ENCODE data around the gene LRRC8D. TPM values are rescaled to one million over a fixed set of nuclear protein-coding genes. Genes with fewer than 3 reads are reported as not detected.

The LRRC8D gene
- total and polyA plus RNA-seq, 2 experiments from 2014 or later = 10.1 to 13.8 TPM

DNA sequence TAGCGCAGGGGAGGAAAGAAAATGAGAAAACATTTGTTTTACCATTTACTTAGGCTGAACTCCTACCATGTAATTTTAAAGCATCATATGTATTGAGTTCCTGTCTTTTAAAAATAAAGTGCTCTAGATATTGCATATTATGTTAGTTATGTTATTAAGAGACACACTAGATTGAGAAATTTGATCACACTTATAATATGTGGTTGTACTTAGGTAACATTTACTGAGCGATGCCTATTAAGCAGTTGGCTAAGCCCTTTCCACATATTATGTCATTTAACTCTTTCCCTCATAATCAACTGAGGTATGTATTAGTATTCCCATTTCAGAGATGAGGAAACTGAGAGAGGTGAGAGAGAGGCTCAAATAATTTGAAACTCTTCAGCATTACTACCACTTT is 4.5 kb upstream of the LRRC8D start:
- Histone ChIP-seq H3K9me3 (ENCODE audit: low read depth) (no peaks in the 10 kb centered on the region), H3K27ac (no peak overlapping the region), H3K36me3 (no peaks in the 10 kb centered on the region), H3K4me3 (no peak overlapping the region), H3K4me1 (ENCODE audit: low read depth) (no peaks in the 10 kb centered on the region), H3K27me3 (no peaks in the 10 kb centered on the region)
- no peak for DNase-seq (ENCODE audit: low read depth in 1 of 2, low spot score in 1 of 2)
- TF ChIP-seq, protein P1, sequence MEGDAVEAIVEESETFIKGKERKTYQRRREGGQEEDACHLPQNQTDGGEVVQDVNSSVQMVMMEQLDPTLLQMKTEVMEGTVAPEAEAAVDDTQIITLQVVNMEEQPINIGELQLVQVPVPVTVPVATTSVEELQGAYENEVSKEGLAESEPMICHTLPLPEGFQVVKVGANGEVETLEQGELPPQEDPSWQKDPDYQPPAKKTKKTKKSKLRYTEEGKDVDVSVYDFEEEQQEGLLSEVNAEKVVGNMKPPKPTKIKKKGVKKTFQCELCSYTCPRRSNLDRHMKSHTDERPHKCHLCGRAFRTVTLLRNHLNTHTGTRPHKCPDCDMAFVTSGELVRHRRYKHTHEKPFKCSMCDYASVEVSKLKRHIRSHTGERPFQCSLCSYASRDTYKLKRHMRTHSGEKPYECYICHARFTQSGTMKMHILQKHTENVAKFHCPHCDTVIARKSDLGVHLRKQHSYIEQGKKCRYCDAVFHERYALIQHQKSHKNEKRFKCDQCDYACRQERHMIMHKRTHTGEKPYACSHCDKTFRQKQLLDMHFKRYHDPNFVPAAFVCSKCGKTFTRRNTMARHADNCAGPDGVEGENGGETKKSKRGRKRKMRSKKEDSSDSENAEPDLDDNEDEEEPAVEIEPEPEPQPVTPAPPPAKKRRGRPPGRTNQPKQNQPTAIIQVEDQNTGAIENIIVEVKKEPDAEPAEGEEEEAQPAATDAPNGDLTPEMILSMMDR (IDR thresholded peaks at IDR 0.05; ENCODE audit: low read depth, low read length) = no peak

DNA sequence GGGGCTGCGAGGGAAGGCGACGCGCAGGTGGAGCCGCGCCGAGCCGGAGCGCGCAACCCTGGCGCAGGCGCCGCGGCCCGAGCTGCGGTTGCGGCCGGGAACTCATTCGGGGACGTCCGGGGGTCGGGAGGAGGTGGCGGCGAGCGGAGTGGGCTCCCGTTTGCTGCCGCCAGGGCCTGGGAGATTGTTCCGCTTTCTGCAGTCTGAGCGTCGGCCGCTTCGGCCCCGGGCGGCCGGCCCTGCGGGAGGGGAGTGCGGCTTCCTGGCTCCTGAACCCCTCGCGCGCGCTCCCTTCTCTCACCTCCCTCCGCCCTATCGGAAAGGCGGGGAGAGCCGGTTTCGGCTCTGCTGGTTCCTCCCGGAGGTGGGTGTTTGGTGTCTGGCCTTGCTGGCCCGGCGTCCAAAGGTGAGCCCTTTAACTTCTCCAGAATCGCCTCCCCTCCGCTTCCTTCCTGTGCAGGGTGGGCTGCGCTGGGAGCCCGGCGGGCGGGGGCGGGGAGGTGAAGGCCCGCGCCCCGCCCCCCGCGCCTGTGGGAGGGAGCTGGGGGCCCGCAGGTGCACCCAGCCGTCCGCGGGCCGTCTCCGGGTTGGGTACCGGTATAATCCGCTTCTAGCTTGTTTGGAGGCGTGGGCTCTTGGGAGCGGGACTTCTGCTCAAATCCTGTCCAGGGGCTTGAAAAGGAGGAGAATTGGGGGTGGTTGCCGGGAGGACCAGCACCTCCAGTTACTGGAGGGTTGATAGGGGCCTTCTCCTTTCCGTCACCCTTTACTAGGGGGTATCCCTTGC is 683 bp downstream of the LRRC8D start:
- Histone ChIP-seq H3K4me3 (peak overlapping the region; percentile 95), H3K36me3 (no peaks in the 10 kb centered on the region), H3K27me3 (no peaks in the 10 kb centered on the region), H3K27ac (peak overlapping the region; percentile 71), H3K9me3 (ENCODE audit: low read depth) (no peaks in the 10 kb centered on the region), H3K4me1 (ENCODE audit: low read depth) (peaks cover 8% of the 10 kb centered on the region)
- DNase-seq (ENCODE audit: low read depth in 1 of 2, low spot score in 1 of 2) = peak; percentile 34 to 64
- TF ChIP-seq, protein P1 (IDR thresholded peaks at IDR 0.05; ENCODE audit: low read depth, low read length) = no peak

GRCh38 chr1:89822109-89822962 is 1.5 kb downstream of the LRRC8D start:
- DNase-seq (ENCODE audit: low read depth in 1 of 2, low spot score in 1 of 2) = no peak
- Histone ChIP-seq H3K27me3 (no peaks in the 10 kb centered on the region), H3K4me1 (ENCODE audit: low read depth) (peaks cover 8% of the 10 kb centered on the region), H3K4me3 (peak overlapping the region; percentile 95), H3K9me3 (ENCODE audit: low read depth) (no peaks in the 10 kb centered on the region), H3K36me3 (no peaks in the 10 kb centered on the region), H3K27ac (no peak overlapping the region)
- TF ChIP-seq, protein P1 (IDR thresholded peaks at IDR 0.05; ENCODE audit: low read depth, low read length) = no peak

GRCh38 chr1:89822999-89823628 is 2.3 kb downstream of the LRRC8D start:
- Histone ChIP-seq H3K36me3 (no peaks in the 10 kb centered on the region), H3K4me1 (ENCODE audit: low read depth) (peaks cover 8% of the 10 kb centered on the region), H3K9me3 (ENCODE audit: low read depth) (no peaks in the 10 kb centered on the region), H3K27me3 (no peaks in the 10 kb centered on the region), H3K4me3 (no peak overlapping the region), H3K27ac (no peak overlapping the region)
- TF ChIP-seq, protein P1 (IDR thresholded peaks at IDR 0.05; ENCODE audit: low read depth, low read length) = no peak
- peak in 1 of 2 donors; percentile 86 for DNase-seq (ENCODE audit: low read depth in 1 of 2, low spot score in 1 of 2)

DNA sequence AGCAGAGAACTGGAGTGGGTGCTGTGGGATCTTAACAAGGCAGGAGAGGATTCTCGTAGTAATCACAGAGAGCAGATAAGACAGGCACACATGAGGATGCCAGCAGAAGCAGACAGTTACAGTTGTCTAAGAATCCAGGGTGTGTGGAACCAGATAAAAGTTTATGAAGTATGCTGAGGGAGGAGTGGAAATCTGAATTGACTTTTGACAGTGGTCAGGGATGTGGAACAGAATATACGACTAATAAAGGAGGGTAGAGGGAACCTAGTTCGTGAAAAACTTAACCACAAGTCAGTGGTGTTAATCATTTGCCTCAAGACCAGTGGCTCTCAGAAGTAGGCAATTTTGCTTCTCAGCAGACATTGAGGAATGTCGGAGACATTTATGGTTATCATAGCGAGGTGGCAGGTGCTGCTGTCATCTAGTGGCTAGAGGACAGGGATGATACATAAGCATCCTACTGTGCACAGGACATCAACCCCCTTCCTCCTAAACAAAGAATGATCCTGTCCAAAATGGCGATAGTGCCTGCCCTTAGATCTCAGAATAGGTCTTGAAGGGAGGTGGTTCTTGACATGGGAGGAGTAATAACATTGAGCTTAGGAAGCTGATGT is 3.0 kb downstream of the LRRC8D start:
- Histone ChIP-seq H3K4me3 (no peak overlapping the region), H3K27me3 (no peaks in the 10 kb centered on the region), H3K9me3 (ENCODE audit: low read depth) (no peaks in the 10 kb centered on the region), H3K27ac (no peak overlapping the region), H3K36me3 (no peaks in the 10 kb centered on the region), H3K4me1 (ENCODE audit: low read depth) (peaks cover 8% of the 10 kb centered on the region)
- TF ChIP-seq, protein P1 (IDR thresholded peaks at IDR 0.05; ENCODE audit: low read depth, low read length) = no peak
- peak in 1 of 2 donors; percentile 52 for DNase-seq (ENCODE audit: low read depth in 1 of 2, low spot score in 1 of 2)

Measured in cardiac muscle cell (in vitro differentiated cells and primary cell).